ENCODE results near the gene NEIL1. TPM values are rescaled to one million over a fixed set of nuclear protein-coding genes. Genes with fewer than 3 reads are reported as not detected.

The NEIL1 gene
- total RNA-seq, 2 experiments from 2014 or later, result 11.6 to 11.7 TPM

GRCh38 chr15:75403892-75404291 lies 57.1 kb downstream of the NEIL1 start:
- no peak for TF ChIP-seq CTCF (IDR thresholded peaks at IDR 0.05)
- intact Hi-C loops (cut with micrococcal nuclease), result no loop called here
- Mint-ChIP-seq H3K27me3 (no peaks in the 10 kb centered on the region), H3K36me3 (ENCODE audit: low read depth) (peaks cover 59% of the 10 kb centered on the region), H3K4me1 (ENCODE audit: low read depth) (peaks cover 22% of the 10 kb centered on the region), H3K27ac (no peak overlapping the region), H3K9me3 (no peaks in the 10 kb centered on the region), H3K4me3 (no peak overlapping the region)
- ChIA-PET CTCF (interaction anchor here (3.1 kb wide), 1 partner anchor 36 kb away, joined by 15 read pairs; the partner anchor contains the start of gene MAN2C1), POLR2A (interaction anchor here (1.6 to 2.2 kb wide), 4 partner anchors 36 to 51 kb away, joined by 4 to 6 read pairs (median 5); no protein-coding TSS in a partner anchor)
- no peak for DNase-seq
- no peak for ATAC-seq

Small RNA genes lying within 50 kb of the gene (microRNA-seq; reads per million reads assigned to microRNA genes)
- gene MIR631 (ENCODE audit: borderline microRNAs expressed, borderline replicate concordance), result not detected

Other genes with a start within 250 kb of the NEIL1 start
- 10 to 100 TPM; 22.1 to 24.1 TPM for gene C15orf39, start 145.2 kb upstream of the NEIL1 start, total RNA-seq
- not detected for gene GOLGA6C, start 88.7 kb upstream of the NEIL1 start, total RNA-seq
- gene GOLGA6D, start 64.2 kb upstream of the NEIL1 start, total RNA-seq, result not detected
- gene COMMD4, start 11.0 kb upstream of the NEIL1 start, total RNA-seq, result 10 to 100 TPM; 67.1 to 72.3 TPM
- gene MAN2C1, start 21.6 kb downstream of the NEIL1 start, total RNA-seq, result 100 to 1,000 TPM; 170 to 181 TPM
- gene SIN3A, start 104.7 kb downstream of the NEIL1 start, total RNA-seq, result 10 to 100 TPM; 67.5 to 72.4 TPM
- 10 to 100 TPM; 12.3 to 12.9 TPM for gene PTPN9, start 232.3 kb downstream of the NEIL1 start, total RNA-seq

All from activated CD8-positive, alpha-beta T cell treated with anti-CD3 and anti-CD28 coated beads for 36 hours (primary cell).